BE2C (cell line): ENCODE data around the gene TMEM37.

ENCODE experiments used
- DNase-seq: peaks from one replicate; pipeline ENCODE4 v3.0.0-alpha.2; 2020
- H3K27me3 ChIP-seq: fragments of 250-450 bp; sonication (Bioruptor Pico); 2 replicates; pipeline ENCODE4 v1.5.1; 2020; ENCODE audit warnings: mild to moderate bottlenecking
- H3K36me3 ChIP-seq: fragments of 250-450 bp; sonication (Bioruptor Pico); 2 replicates; pipeline ENCODE4 v1.5.1; 2020; ENCODE audit warnings: mild to moderate bottlenecking
- H3K4me1 ChIP-seq: fragments of 250-450 bp; sonication (Bioruptor Pico); 2 replicates; pipeline ENCODE4 v1.5.1; 2020
- H3K4me3 ChIP-seq: 2 replicates; pipeline ENCODE4 v1.5.1; 2011; ENCODE audit warnings: low read depth, low read length
- H3K9me3 ChIP-seq: fragments of 250-450 bp; sonication (Bioruptor Pico); 2 replicates; pipeline ENCODE4 v1.5.1; 2020
- CTCF ChIP-seq: IDR thresholded peaks from 2 replicates; pipeline ENCODE4 v1.5.1; 2012; ENCODE audit warnings: mild to moderate bottlenecking, low read depth, low read length

The TMEM37 gene

GRCh38 chr2:119442226-119442619, 10.6 kb downstream of the TMEM37 start:
- no peak for DNase-seq
- no peaks in the 10 kb centered on the region for H3K4me1 ChIP-seq
- H3K4me3 ChIP-seq: no peak overlapping the region
- no peaks in the 10 kb centered on the region for H3K9me3 ChIP-seq
- H3K36me3 ChIP-seq: no peaks in the 10 kb centered on the region
- no peaks in the 10 kb centered on the region for H3K27me3 ChIP-seq
- no peak for TF ChIP-seq CTCF

DNA sequence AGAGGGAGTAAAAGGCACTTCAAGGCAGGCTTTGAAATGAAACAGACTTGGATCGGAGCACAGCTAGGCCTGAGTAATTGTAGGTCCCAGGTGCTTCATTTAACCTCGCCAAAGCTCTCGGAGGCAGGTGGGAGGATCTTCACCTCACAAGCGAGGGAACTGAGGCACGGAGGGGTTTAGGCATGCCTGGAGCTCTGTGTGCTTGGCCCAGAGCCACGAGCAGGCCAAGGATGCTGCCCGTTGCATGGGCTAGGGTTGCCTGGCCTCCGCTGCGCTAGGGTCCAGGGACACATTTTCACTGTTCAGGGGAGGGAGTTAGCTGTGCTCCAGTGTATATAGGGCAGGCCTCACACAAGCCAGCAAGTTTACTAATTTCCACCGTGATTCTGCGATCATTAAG, 11.2 kb downstream of the TMEM37 start:
- no peaks in the 10 kb centered on the region for H3K4me1 ChIP-seq
- H3K9me3 ChIP-seq: no peaks in the 10 kb centered on the region
- no peak for DNase-seq
- H3K36me3 ChIP-seq: no peaks in the 10 kb centered on the region
- TF ChIP-seq CTCF: no peak
- no peak overlapping the region for H3K4me3 ChIP-seq
- H3K27me3 ChIP-seq: no peaks in the 10 kb centered on the region

GRCh38 chr2:119446037-119446436, 14.4 kb downstream of the TMEM37 start:
- DNase-seq: no peak
- H3K9me3 ChIP-seq: no peaks in the 10 kb centered on the region
- no peaks in the 10 kb centered on the region for H3K4me1 ChIP-seq
- TF ChIP-seq CTCF: no peak
- no peak overlapping the region for H3K4me3 ChIP-seq
- H3K36me3 ChIP-seq: no peaks in the 10 kb centered on the region
- H3K27me3 ChIP-seq: no peaks in the 10 kb centered on the region

DNA sequence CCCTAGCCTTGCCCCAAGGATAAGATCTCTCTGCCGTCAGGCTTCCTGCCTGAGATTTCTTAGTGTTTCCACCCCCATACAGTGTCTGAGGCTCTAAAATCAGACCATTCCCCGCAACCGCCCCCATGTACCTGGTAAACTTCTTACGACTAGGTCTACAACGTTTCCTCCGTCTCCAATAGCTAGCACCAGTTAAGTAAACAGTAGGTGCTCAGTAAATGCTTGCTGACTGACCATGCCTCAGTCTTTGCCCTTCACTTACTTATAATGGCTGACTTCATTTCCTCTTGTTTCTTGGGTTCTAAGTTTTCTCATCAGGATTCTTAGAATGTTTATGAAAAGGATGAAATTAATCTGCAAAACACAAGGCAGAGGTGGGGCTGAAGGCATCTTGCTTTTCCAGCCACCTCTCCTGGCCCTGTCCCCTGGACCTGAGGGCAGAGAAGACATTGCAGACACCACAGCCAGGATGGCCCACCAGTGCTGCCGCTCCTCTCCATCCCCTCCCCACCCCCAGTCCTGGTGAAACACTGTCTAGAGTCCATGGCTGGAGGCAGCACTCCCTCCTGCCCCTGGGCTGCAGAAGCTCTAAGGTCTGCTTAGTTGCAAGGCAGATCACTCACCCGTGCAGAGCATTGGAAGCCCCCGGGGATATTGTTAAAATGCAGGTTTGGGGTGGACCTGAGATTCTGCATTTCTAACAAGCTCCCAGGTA, 16.9 kb downstream of the TMEM37 start:
- Histone ChIP-seq H3K27me3 (no peaks in the 10 kb centered on the region), H3K36me3 (no peaks in the 10 kb centered on the region), H3K4me3 (no peak overlapping the region), H3K9me3 (no peaks in the 10 kb centered on the region), H3K4me1 (no peaks in the 10 kb centered on the region)
- no peak for TF ChIP-seq CTCF
- DNase-seq: no peak

GRCh38 chr2:119449521-119449920, 17.9 kb downstream of the TMEM37 start:
- DNase-seq: no peak
- H3K9me3 ChIP-seq: no peaks in the 10 kb centered on the region
- no peaks in the 10 kb centered on the region for H3K27me3 ChIP-seq
- H3K4me3 ChIP-seq: no peak overlapping the region
- TF ChIP-seq CTCF: no peak
- no peaks in the 10 kb centered on the region for H3K4me1 ChIP-seq
- no peaks in the 10 kb centered on the region for H3K36me3 ChIP-seq

GRCh38 chr2:119451336-119452050, 19.8 kb downstream of the TMEM37 start:
- H3K4me3 ChIP-seq: no peak overlapping the region
- no peak for DNase-seq
- no peaks in the 10 kb centered on the region for H3K9me3 ChIP-seq
- no peak for TF ChIP-seq CTCF
- H3K4me1 ChIP-seq: no peaks in the 10 kb centered on the region
- no peaks in the 10 kb centered on the region for H3K36me3 ChIP-seq
- no peaks in the 10 kb centered on the region for H3K27me3 ChIP-seq
